ENCODE measurements around the gene PTRH2. TPM values are rescaled to one million over a fixed set of nuclear protein-coding genes. Genes with fewer than 3 reads are reported as not detected.

The PTRH2 gene
- total RNA-seq, 1 experiment from 2014 or later: 59.6 TPM

- H3K27me3 ChIP-seq (ENCODE audit: insufficient read depth, low read length): no peaks in the 10 kb centered on the region
- CTCF ChIA-PET: interaction anchor here (0.6 to 1.2 kb wide), 2 partner anchors 11 to 17 kb away, joined by 3 read pairs; no protein-coding TSS in a partner anchor
- no peak overlapping the region for H3K4me3 ChIP-seq (replicated peaks in 1 of 2; ENCODE audit: low read depth in 1 of 2, low read length in 2 of 2)
- intact Hi-C loops (cut with micrococcal nuclease): no loop called here
- H3K79me2 ChIP-seq (ENCODE audit: insufficient read depth, low read length): peaks cover 12% of the 10 kb centered on the region; the same call in 1 of the 2 replicates
- no peak for TF ChIP-seq RAD21 (IDR thresholded peaks at IDR 0.05; ENCODE audit: low read depth)
- TF ChIP-seq, protein P1, sequence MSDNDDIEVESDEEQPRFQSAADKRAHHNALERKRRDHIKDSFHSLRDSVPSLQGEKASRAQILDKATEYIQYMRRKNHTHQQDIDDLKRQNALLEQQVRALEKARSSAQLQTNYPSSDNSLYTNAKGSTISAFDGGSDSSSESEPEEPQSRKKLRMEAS (IDR thresholded peaks at IDR 0.05): no peak
- TF ChIP-seq ZFX (IDR thresholded peaks at IDR 0.05): no peak
- no peak for TF ChIP-seq ELF1 (IDR thresholded peaks at IDR 0.05; ENCODE audit: borderline replicate concordance, low read depth)
- H4K20me1 ChIP-seq (ENCODE audit: insufficient read depth): no peaks in the 10 kb centered on the region
- no peak overlapping the region for H3K27ac ChIP-seq (ENCODE audit: low read depth, low read length)
- H3K9me2 ChIP-seq (ENCODE audit: insufficient read depth): no peaks in the 10 kb centered on the region
- ATAC-seq: no peak
- peaks cover 6 to 10% of the 10 kb centered on the region in 2 experiments; a peak in 2 of 4 replicates for H3K36me3 ChIP-seq (ENCODE audit: control insufficient read depth in 1 of 2, insufficient read depth in 2 of 2, low read length in 2 of 2)
- RAD21 ChIA-PET (ENCODE audit: low non-redundant PET in 1 of 2, low total read pairs in 2 of 2, uncharacterized antibody in 2 of 2, unreplicated experiment in 2 of 2): interaction anchor here in 1 of 2 experiments (0.6 kb wide), 1 partner anchor 157 kb away, joined by 4 read pairs; no protein-coding TSS in a partner anchor
- no peak overlapping the region for H3K9ac ChIP-seq (ENCODE audit: low read length)
- H2AFZ ChIP-seq (ENCODE audit: low read depth, low read length, poor library complexity, severe bottlenecking): no peak overlapping the region
- no peak for DNase-seq (ENCODE audit: low read depth, low spot score)
- no peaks in the 10 kb centered on the region for H3K9me3 ChIP-seq (ENCODE audit: control insufficient read depth in 1 of 2, insufficient read depth in 1 of 2, low read depth in 1 of 2, low read length in 2 of 2)
- no peak overlapping the region for H3K4me2 ChIP-seq (ENCODE audit: low read length)
- POLR2A ChIA-PET: no interaction called here
- H3K4me1 ChIP-seq (ENCODE audit: control insufficient read depth in 1 of 2, insufficient read depth in 2 of 2, low read length in 2 of 2): no peaks in the 10 kb centered on the region
- no TSS peak for BruUV-seq (replicated peaks)
Observed at GRCh38 chr17:59737324-59737723, 30.1 kb upstream of the PTRH2 start.

DNA sequence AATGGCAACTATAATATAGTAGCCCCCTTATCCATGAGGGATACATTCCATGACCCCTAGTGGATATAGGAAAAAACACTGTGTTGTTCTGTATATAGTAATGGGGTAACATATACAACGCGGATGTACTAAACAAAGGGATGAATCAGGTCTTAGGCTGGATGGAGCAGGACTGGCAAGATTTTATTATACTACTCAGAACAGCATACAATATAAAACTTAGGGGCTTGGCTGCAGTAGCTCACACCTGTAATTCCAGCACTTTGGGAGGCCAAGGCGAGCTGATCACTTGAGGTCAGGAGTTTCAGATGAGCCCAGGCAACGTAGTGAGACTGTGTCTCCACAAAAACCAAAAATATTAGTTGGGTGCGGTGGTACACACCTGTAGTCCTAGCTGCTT, 27.0 kb upstream of the PTRH2 start:
- peaks cover 4 to 6% of the 10 kb centered on the region in 2 experiments; a peak in 3 of 4 replicates for H3K4me1 ChIP-seq (ENCODE audit: control insufficient read depth in 1 of 2, insufficient read depth in 2 of 2, low read length in 2 of 2)
- H2AFZ ChIP-seq (ENCODE audit: low read depth, low read length, poor library complexity, severe bottlenecking): no peak overlapping the region
- no peaks in the 10 kb centered on the region for H3K9me2 ChIP-seq (ENCODE audit: insufficient read depth)
- 0 out of 2 replicates have a peak, but pooled peaks have one; percentile 32 for ATAC-seq
- no peak overlapping the region for H3K27ac ChIP-seq (ENCODE audit: low read depth, low read length)
- no peaks in the 10 kb centered on the region for H3K27me3 ChIP-seq (ENCODE audit: insufficient read depth, low read length)
- ChIA-PET POLR2A (interaction anchor here (0.7 kb wide), 1 partner anchor 27 kb away, joined by 3 read pairs; the partner anchor contains the start of genes PTRH2 and VMP1), RAD21 (ENCODE audit: low non-redundant PET in 1 of 2, low total read pairs in 2 of 2, uncharacterized antibody in 2 of 2, unreplicated experiment in 2 of 2) (no interaction called here), CTCF (interaction anchor here (1.5 to 1.6 kb wide), 2 partner anchors 18 to 46 kb away, joined by 3 read pairs; no protein-coding TSS in a partner anchor)
- H3K4me2 ChIP-seq (ENCODE audit: low read length): no peak overlapping the region
- no peaks in the 10 kb centered on the region for H3K9me3 ChIP-seq (ENCODE audit: control insufficient read depth in 1 of 2, insufficient read depth in 1 of 2, low read depth in 1 of 2, low read length in 2 of 2)
- H4K20me1 ChIP-seq (ENCODE audit: insufficient read depth): no peaks in the 10 kb centered on the region; the same call in 1 of the 2 replicates
- intact Hi-C loops (cut with micrococcal nuclease): no loop called here
- no TSS peak for BruUV-seq (replicated peaks)
- no peak overlapping the region for H3K9ac ChIP-seq (ENCODE audit: low read length)
- H3K4me3 ChIP-seq (replicated peaks in 1 of 2; ENCODE audit: low read depth in 1 of 2, low read length in 2 of 2): no peak overlapping the region
- peaks cover 42% of the 10 kb centered on the region for H3K79me2 ChIP-seq (ENCODE audit: insufficient read depth, low read length)
- no peak for DNase-seq (ENCODE audit: low read depth, low spot score)
- peaks cover 6 to 12% of the 10 kb centered on the region in 2 experiments; a peak in 2 of 4 replicates for H3K36me3 ChIP-seq (ENCODE audit: control insufficient read depth in 1 of 2, insufficient read depth in 2 of 2, low read length in 2 of 2)
- TF ChIP-seq YY1 (IDR thresholded peaks at IDR 0.05; ENCODE audit: extremely low read depth, insufficient replicate concordance, low read depth, low read length) (no peak), POLR2AphosphoS5 (IDR thresholded peaks at IDR 0.05; ENCODE audit: low read depth, low read length) (no peak), RAD21 (IDR thresholded peaks at IDR 0.05; ENCODE audit: low read depth) (no peak), CBX3 (IDR thresholded peaks at IDR 0.05; ENCODE audit: low read depth) (no peak), TCF7L2 (IDR thresholded peaks at IDR 0.05; ENCODE audit: borderline replicate concordance, extremely low read depth, insufficient read depth, insufficient read length) (no peak), ZNF274 (IDR thresholded peaks at IDR 0.05; ENCODE audit: low read depth, low read length) (no peak), EZH2phosphoT487 (IDR thresholded peaks at IDR 0.05; ENCODE audit: borderline replicate concordance) (no peak), CTCF (IDR thresholded peaks at IDR 0.05 in 2 of 3, conservative IDR thresholded peaks at IDR 0.05 in 1 of 3; ENCODE audit: borderline replicate concordance in 1 of 3, insufficient read depth in 1 of 3, low read depth in 2 of 3, low read length in 2 of 3) (no peak), SIN3A (IDR thresholded peaks at IDR 0.05; ENCODE audit: low read depth) (no peak)
- TF ChIP-seq, protein P1 (IDR thresholded peaks at IDR 0.05): no peak
- TF ChIP-seq, protein P2, sequence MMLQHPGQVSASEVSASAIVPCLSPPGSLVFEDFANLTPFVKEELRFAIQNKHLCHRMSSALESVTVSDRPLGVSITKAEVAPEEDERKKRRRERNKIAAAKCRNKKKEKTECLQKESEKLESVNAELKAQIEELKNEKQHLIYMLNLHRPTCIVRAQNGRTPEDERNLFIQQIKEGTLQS (IDR thresholded peaks at IDR 0.05): no peak
